ENCODE data around the gene RGSL1.

Gene RGSL1

DNA sequence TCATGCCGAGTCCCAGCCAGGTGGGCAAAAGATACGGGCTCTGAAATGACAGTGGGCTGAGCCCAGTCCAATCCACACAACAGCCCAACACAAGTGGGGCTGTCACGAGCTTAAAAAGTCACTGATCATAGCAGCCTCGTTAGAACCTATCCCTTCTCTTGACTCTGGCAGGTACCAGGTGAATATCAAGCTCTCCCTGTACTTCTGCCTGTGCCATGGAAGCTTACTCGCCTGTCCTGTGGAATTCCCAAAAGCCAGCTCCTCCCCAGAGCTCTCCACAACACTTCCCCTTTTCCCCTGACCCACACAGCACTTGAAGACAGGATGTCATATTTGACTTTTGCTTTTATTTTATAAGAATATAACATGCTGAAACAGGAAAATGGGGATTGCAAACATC is 148.3 kb downstream of the RGSL1 start:
- no peak for FAIRE-seq
- DNase-seq (ENCODE audit: insufficient read length): no peak
- TF ChIP-seq TAF1 (IDR thresholded peaks at IDR 0.05; ENCODE audit: borderline replicate concordance, low read depth, low read length): no peak
- peak; percentile 62; the same call in 1 of the 2 replicates for TF ChIP-seq POLR2A (IDR thresholded peaks at IDR 0.05; ENCODE audit: low read depth, low read length)
- peak; percentile 59; the same call in 1 of the 2 replicates for TF ChIP-seq POLR2AphosphoS5 (IDR thresholded peaks at IDR 0.05; ENCODE audit: low read depth, low read length)

DNA sequence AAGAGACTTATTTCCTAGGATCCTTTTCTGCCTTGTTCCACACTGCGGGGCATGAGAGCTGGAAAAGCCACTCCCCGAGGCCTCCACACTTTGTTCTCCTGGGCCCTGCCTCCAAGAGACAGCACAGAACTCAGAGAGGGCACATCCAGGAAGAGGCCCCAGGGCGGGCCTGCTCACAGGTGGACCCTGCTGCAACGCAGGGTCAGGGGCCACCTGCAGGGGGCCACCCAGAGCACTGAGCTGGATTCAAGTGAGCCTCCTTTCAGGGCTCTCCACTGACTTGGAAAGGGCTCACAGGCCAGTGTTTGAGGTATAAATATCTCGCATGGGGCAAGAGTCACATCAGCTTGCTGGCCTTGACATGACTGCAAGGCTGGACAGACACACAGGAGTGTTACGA is 149.4 kb downstream of the RGSL1 start:
- DNase-seq (ENCODE audit: insufficient read length): no peak
- TF ChIP-seq TAF1 (IDR thresholded peaks at IDR 0.05; ENCODE audit: borderline replicate concordance, low read depth, low read length) (no peak), POLR2AphosphoS5 (IDR thresholded peaks at IDR 0.05; ENCODE audit: low read depth, low read length) (peak; percentile 45; the same call in 1 of the 2 replicates), POLR2A (IDR thresholded peaks at IDR 0.05; ENCODE audit: low read depth, low read length) (0 out of 2 replicates have a peak, but pooled peaks have one; percentile 29)

DNA sequence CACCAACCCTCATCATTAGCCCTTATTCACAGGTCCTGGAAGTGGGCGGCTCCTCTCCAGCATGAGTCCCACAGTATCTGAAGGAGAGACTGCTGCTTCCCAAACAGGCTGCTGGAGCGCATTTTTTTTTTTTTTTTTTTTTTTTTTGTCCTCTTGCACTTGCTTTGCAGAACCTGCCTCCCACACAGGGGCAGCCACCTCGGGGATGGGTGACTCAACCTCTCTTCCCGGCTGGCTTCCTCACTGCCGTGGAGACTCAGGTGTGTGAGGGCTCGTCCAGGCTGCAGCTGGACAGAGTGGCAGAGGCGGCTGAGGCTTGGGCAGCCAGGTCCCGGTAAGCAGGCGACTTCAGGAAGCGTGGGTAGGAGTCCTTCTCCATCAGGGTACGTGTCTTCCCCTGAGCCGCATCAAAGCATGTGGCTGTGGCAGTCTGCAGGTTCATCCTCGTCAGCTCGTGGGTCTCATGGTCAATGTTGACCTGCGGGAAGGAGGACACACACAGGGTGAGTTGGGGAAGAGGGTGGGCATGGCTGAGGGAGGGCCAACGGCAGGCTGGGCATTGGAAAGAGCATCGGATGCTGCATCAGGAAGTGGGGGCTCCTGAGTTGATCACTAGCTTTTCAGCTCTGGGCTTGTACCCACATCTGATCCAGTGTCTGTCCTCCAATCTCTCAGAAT is 150.2 kb downstream of the RGSL1 start:
- no peak for DNase-seq (ENCODE audit: insufficient read length)
- FAIRE-seq: no peak
- TF ChIP-seq POLR2A (IDR thresholded peaks at IDR 0.05; ENCODE audit: low read depth, low read length) (peak; percentile 14; the same call in 1 of the 2 replicates), TAF1 (IDR thresholded peaks at IDR 0.05; ENCODE audit: borderline replicate concordance, low read depth, low read length) (no peak), POLR2AphosphoS5 (IDR thresholded peaks at IDR 0.05; ENCODE audit: low read depth, low read length) (peak; percentile 51; the same call in 1 of the 2 replicates)

More for the DNA sequence above, 149.4 kb downstream of the RGSL1 start:
- FAIRE-seq: no peak

DNA sequence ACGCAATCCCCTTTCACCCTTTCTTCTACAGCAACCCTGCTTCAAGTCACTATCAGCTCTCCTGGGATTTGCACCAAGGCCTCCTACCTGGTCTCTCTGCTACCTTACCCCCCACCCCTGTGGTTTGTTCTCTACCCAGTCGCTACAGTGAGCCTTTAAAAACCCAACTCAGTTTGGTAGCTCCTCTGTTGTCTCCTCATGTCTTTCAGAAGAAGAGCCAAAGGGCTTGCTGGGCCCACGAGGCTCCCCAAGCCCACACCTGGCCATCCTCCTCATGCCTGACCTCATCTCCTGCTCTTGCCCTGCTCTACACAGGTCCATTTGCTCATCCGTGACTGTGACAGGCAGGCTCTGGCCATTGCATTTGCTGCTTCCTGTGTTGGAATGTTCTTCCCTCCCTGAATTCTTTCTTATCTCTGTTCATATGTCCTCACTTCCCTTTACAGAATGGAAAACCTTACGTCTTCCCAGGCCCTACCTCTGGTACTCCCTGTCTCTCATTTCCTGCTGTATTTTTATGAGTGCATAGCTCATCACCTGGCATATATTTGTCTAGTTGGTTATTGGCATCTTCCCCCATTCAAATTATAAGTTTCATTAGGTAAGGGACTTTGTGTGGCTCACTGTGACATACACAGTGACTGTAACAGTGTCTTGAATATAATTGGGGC is 150.9 kb downstream of the RGSL1 start:
- DNase-seq (ENCODE audit: insufficient read length) (no peak), FAIRE-seq (no peak)
- TF ChIP-seq POLR2A (IDR thresholded peaks at IDR 0.05; ENCODE audit: low read depth, low read length) (no peak), POLR2AphosphoS5 (IDR thresholded peaks at IDR 0.05; ENCODE audit: low read depth, low read length) (no peak), TAF1 (IDR thresholded peaks at IDR 0.05; ENCODE audit: borderline replicate concordance, low read depth, low read length) (no peak)

DNA sequence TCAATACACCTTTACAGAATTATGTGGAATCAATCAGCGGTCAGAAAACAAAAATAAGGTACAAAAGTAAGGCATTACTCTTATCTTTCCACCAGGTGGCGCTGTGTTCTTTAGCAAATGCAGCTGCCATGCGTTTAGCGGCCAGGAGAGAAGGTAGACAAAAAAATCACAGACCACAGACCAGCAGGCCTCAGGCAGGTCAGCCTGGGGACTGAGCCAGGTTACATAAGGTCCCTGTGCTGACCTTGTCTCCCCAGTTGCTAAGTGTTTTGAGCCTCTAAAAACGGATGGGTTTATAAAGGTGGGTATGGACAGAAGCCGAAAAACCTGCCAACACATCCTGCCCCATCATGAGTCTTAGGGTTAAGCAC is 151.5 kb downstream of the RGSL1 start:
- peak; percentile 54 for DNase-seq (ENCODE audit: insufficient read length)
- FAIRE-seq: peak; percentile 91
- TF ChIP-seq POLR2AphosphoS5 (IDR thresholded peaks at IDR 0.05; ENCODE audit: low read depth, low read length) (no peak), TAF1 (IDR thresholded peaks at IDR 0.05; ENCODE audit: borderline replicate concordance, low read depth, low read length) (no peak), POLR2A (IDR thresholded peaks at IDR 0.05; ENCODE audit: low read depth, low read length) (0 out of 2 replicates have a peak, but pooled peaks have one; percentile 8)

DNA sequence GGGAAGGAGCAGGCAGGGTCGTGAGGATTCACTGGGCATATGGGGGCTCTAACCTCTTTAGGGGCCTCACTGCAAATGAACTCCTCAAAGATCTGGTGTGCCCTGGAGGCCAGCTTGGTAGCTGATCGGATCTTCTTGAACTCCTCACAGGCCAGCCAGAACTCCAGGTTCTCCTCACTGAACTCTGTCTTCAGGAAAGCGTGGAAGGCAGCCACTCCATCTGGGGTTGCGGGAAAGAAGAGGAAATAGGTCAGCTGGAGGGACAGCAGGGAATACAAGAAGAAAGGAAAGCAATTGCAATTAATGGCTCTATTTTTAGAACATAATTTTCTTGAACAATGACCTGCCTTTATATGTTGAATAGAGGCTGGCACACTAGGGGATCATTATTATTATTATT is 152.0 kb downstream of the RGSL1 start:
- no peak; the same call in 1 of the 2 replicates for TF ChIP-seq POLR2A (IDR thresholded peaks at IDR 0.05; ENCODE audit: low read depth, low read length)
- FAIRE-seq (no peak), DNase-seq (ENCODE audit: insufficient read length) (no peak)

DNA sequence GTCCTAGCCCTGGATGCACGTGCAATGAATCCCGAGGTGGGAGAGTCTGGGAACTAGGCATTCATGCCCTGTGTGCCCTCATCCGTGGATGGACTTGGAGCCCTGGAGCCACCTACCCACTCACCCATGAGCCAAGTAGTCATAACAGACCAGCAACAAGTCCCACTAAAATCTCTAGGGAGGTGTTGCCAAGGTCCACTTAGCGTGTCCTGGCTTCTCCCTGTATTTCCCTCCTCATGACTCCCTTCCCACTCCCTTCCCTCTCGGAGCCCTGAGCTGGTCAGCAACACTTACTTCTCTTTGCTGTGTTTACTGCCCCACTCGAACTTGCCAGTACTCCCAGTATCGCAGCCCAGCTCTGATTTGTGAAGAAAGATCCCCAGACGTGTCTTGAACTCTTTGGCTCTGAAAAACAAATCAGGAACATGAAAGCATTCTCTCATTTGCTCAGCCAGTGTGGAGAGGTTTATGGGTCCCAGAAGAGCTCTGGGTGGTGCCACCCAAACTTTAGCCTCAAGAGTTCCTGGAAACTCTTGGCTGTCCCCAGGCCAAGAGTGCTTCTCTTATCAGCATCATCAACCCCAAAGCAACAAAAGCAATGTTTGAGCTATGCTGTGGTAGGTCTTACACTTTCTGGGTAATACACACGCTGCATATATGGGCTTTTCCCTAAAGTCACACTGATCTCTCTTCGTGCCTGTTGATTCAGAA is 153.1 kb downstream of the RGSL1 start:
- no peak for DNase-seq (ENCODE audit: insufficient read length)
- no peak for FAIRE-seq
- TF ChIP-seq TAF1 (IDR thresholded peaks at IDR 0.05; ENCODE audit: borderline replicate concordance, low read depth, low read length): no peak

DNA sequence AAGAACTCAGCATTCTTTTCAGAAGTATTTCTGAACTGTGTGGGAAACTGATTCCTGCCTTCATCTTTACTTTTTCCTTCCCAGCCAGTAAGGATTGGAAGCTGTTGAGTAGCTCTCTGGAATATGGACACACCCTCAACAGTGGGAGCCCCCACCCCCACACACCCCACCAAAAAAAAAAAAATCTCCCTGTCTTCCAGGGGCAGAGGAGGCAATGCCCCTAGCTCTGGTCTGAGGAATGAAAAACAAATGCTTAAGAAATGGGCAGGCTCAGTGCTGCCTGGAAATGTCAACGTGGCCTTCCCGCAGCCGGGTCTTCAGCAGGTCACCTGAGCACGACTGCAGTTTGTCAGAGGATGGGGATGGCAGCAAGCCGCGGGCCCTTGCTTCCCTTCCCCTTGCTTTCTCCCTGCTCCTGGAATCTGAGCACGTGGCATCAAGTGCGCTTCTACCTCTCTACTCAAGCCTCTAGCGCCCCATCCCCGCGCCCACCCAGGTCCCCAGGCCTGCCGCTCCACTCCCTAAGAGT is 153.8 kb downstream of the RGSL1 start:
- FAIRE-seq (no peak), DNase-seq (ENCODE audit: insufficient read length) (no peak)

DNA sequence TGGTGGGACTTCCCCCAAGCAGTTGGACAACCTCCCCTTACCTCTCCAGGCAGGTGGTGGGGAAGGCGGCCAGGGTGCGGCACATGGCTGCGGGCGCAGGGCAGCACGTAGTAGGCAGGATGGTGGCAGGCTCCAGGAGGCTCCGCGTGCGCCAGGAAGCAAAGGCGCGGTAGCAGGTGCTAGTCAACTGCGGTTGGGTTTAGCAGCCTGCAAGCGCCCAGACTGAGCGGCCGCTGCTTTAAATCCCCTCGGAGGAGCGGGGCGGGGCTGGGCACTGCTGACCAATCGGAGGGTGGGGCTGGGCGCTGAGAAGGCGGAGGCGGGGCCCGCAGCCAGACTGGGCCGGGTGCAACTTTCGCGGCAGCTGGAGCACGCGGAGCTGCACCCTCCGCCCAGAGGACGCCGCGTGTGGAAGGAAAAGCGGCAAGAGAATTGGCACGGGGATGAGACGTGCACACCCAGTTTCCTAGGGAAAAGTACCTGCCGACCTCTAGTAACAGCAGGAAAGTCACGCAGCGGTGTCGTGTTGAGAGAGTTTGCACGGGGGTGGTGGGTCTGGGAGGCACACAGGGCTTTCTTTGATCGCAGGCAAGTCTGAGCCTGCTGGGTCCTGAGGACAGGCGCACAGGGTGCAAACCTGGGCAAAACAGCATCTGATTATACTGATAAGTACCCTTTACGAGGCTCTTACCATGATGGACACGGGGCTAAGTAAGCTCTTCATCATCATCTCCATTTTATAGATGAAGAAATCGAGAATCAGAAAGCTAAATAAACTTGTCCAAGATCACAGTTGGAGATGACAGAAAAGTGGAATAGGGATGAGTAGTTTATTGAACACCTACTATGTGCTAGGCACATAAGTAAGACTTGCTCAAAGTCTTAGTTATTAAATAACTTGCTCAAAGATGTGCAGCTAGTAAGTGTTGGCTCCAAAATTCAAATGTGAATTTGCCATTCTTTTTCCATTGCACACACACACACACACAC is 154.5 kb downstream of the RGSL1 start, which contains the start of gene RGS16:
Gene RGS16, minus strand, starts transcription at position 215 of the 990 bp plus-strand sequence. Its CDS starts 130 bp downstream, at position 85.
- FAIRE-seq (peak; percentile 90), DNase-seq (ENCODE audit: insufficient read length) (peak; percentile 96)
- TF ChIP-seq TAF1 (IDR thresholded peaks at IDR 0.05; ENCODE audit: borderline replicate concordance, low read depth, low read length) (peak; percentile 91), POLR2A (IDR thresholded peaks at IDR 0.05; ENCODE audit: low read depth, low read length) (peak; percentile 100), POLR2AphosphoS5 (IDR thresholded peaks at IDR 0.05; ENCODE audit: low read depth, low read length) (peak; percentile 99)

More for the DNA sequence above, 153.8 kb downstream of the RGSL1 start:
- TF ChIP-seq TAF1 (IDR thresholded peaks at IDR 0.05; ENCODE audit: borderline replicate concordance, low read depth, low read length): no peak
- TF ChIP-seq POLR2AphosphoS5 (IDR thresholded peaks at IDR 0.05; ENCODE audit: low read depth, low read length): no peak
- no peak for TF ChIP-seq POLR2A (IDR thresholded peaks at IDR 0.05; ENCODE audit: low read depth, low read length)

DNA sequence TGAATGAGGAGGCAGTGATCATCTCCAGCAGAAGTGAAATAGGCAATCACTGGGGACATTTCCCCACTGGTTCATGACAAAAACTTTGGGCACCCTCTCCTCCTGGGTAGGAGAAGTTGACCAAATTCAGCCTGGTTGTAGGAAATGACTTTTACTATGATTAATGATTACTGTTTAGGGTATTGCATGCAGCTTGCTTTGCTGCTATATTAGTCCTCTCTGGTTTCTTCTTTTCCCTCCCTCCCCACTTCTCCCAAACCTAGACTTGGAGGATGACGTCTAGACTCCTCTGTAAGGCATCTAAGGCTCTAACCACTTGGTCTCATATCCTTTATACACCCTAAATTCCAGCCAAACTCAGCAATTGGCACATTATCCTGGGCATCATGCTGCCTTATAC is 157.6 kb downstream of the RGSL1 start:
- TF ChIP-seq POLR2AphosphoS5 (IDR thresholded peaks at IDR 0.05; ENCODE audit: low read depth, low read length) (no peak), TAF1 (IDR thresholded peaks at IDR 0.05; ENCODE audit: borderline replicate concordance, low read depth, low read length) (no peak), POLR2A (IDR thresholded peaks at IDR 0.05; ENCODE audit: low read depth, low read length) (no peak)
- DNase-seq (ENCODE audit: insufficient read length) (no peak), FAIRE-seq (no peak)

Data from GM12892 (cell line).